T-helper 2 cell (primary cell): ENCODE data around the gene CD74.
"Not testable (repeated sequence)": the region's sequence is repeated elsewhere in the genome, so short reads cannot be mapped to it uniquely, and the experiment has no call there.

Source experiments
- DNase-seq, 5 experiments: peaks; one replicate each; pipeline versions ENCODE4 v3.0.0 to v3.0.0-alpha.2; 2012 to 2022
- total RNA-seq, 2 donors: gene quantifications; one replicate each; lab custom pipeline; 2026; lab: John Stamatoyannopoulos, UW

CD74 gene
- 160 to 195 reads per million in 2 donors for total RNA-seq

- DNase-seq: peak; percentile 80 to 99 (median 92)
These were observed at the start of gene CD74 for GRCh38 chr5:150412319-150413175. CD74 (minus strand) TSS chr5:150412910; CDS start chr5:150412749, 161 bp downstream.

GRCh38 chr5:150461231-150461630 lies 48.5 kb upstream of the CD74 start:
- DNase-seq: no peak

- no peak for DNase-seq
These were observed 48.1 kb upstream of the CD74 start for GRCh38 chr5:150460781-150461180.

- DNase-seq: peak; percentile 72 to 84 (median 79)
These were observed 46.3 kb upstream of the CD74 start for GRCh38 chr5:150458802-150459557.

- no peak for DNase-seq
These were observed 45.0 kb upstream of the CD74 start for GRCh38 chr5:150457562-150458240.

- peak in 1 of 5 experiments; percentile 18 for DNase-seq
These were observed 44.4 kb upstream of the CD74 start for GRCh38 chr5:150457121-150457520.

- no peak for DNase-seq
These were observed 42.0 kb upstream of the CD74 start for GRCh38 chr5:150454492-150455229.

GRCh38 chr5:150454027-150454426 lies 41.3 kb upstream of the CD74 start:
- DNase-seq: not testable (repeated sequence)

- no peak for DNase-seq
These were observed 40.2 kb upstream of the CD74 start for GRCh38 chr5:150452914-150453313.

- DNase-seq: no peak
These were observed 38.9 kb upstream of the CD74 start for GRCh38 chr5:150451594-150451993.

GRCh38 chr5:150449517-150450339 lies 37.0 kb upstream of the CD74 start, which contains the start of gene RPS14:
RPS14 (minus strand) TSS chr5:150449739; CDS start chr5:150447733, 2,006 bp downstream.
- peak; percentile 85 to 97 (median 93) for DNase-seq

- peak in 1 of 5 experiments; percentile 29 for DNase-seq
These were observed 36.3 kb upstream of the CD74 start for GRCh38 chr5:150448952-150449516.

- peak in 1 of 5 experiments; percentile 16 for DNase-seq
These were observed 35.6 kb upstream of the CD74 start for GRCh38 chr5:150448334-150448733.

GRCh38 chr5:150447188-150447587 lies 34.5 kb upstream of the CD74 start:
- no peak for DNase-seq

- no peak for DNase-seq
These were observed 33.9 kb upstream of the CD74 start for GRCh38 chr5:150446583-150446982.

GRCh38 chr5:150446088-150446487 lies 33.4 kb upstream of the CD74 start:
- no peak for DNase-seq

- no peak for DNase-seq
These were observed 32.1 kb upstream of the CD74 start for GRCh38 chr5:150444770-150445169.

- no peak for DNase-seq
These were observed 30.7 kb upstream of the CD74 start for GRCh38 chr5:150443242-150444075.

GRCh38 chr5:150442699-150443080 lies 30.0 kb upstream of the CD74 start:
- DNase-seq: no peak
